Stimulated activated CD4-positive, alpha-beta T cell treated with anti-CD3 and anti-CD28 coated beads, Interleukin-1b, Interleukin-23, amount 100 ng/mL, for 48 hours (primary cell): ENCODE measurements around the gene NEK4.
"Not testable (repeated sequence)": the region's sequence is repeated elsewhere in the genome, so short reads cannot be mapped to it uniquely, and the experiment has no call there.

ENCODE experiments used
- DNase-seq: peaks from one replicate; pipeline ENCODE4 v3.0.0-alpha.2; 2020

Gene NEK4

GRCh38 chr3:52695798-52696671, 74.7 kb downstream of the NEK4 start:
- no peak for DNase-seq

DNA sequence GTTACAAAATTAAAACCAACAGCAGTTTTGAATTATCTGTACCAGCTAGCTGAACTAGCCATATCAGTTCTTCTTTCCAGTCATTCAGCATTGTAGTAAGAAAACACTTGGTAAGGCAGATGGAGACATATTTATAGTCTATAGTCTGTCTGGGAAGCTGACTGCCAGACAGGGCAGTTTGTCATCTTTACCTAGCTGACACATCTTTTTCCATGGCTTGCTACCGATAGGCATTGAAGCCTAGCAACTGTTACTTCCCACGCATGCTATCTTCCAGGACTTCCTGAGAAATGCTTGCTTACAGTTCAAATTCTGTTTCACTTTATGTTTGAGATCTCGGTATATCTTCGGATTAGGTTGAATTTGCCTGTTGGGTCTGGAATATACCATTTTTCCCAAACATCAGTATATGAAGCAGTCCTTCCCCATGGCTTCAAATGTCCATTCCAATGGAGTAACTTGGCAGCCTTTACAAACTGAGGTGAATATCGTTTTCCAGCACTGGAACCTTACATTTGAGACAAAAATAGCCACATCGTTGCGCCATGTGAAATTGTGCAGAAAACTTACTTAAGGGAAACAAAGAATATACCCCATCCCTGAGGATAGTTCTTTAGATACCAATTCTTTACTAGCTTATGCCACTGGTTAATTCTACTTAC, 76.1 kb downstream of the NEK4 start:
- no peak for DNase-seq

DNA sequence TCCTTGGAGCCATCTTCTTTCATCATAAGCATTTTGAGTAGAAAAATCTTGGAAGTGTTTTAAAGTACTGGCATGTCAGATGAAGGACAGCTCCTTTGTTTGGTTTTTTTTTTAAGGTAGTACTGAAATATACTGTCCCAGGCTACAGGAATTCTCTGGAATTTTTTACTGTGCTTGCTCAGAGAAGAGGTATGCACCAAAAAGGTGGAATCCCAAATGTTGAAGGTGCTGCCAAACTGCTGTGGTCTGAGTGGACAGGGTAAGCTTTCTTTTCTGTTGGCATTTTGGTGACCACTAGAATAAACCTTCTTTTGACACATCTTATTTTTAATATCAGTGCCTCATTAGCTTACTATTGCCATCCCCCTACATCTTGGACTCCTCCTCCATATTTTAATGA, 77.7 kb downstream of the NEK4 start:
- no peak for DNase-seq

DNA sequence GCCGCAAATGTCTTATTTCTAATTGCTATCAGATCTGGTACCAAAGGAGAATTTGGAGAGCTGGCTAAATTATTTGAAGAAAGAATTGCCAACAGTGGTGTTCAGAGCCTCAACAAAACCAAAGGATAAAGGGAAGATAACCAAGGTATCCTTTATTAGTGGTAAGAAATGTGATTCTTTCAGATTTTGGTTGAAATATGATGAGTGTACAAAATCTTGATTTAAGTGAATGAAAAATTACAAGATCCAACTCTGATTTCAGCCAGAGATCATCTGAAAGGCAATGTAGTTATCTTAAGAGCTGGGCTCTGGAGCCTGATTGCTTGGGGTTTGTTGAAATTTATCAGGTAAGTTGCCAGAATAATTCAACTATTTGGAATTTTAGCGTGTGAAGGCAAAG, 80.2 kb downstream of the NEK4 start:
- no peak for DNase-seq

DNA sequence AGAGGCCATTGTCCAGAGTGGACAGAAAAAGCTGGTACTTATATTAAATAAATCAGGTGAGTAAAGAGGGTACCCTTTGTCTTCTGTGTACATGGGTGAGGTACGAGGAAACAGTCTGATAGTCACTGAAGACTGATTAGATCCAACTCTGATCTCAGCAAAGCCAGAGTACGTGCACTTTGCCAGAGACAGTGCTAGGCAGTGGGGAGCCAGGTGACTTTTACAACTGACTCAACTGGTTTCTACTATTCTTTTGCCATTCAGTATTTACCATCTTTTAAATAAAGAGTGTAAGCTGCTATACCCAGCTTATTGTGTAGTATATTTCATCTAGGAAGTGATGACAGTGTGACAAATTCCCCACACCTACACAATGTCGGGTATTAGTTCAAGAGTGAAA, 81.6 kb downstream of the NEK4 start:
- no peak for DNase-seq

GRCh38 chr3:52688266-52688665, 82.5 kb downstream of the NEK4 start:
- no peak for DNase-seq

DNA sequence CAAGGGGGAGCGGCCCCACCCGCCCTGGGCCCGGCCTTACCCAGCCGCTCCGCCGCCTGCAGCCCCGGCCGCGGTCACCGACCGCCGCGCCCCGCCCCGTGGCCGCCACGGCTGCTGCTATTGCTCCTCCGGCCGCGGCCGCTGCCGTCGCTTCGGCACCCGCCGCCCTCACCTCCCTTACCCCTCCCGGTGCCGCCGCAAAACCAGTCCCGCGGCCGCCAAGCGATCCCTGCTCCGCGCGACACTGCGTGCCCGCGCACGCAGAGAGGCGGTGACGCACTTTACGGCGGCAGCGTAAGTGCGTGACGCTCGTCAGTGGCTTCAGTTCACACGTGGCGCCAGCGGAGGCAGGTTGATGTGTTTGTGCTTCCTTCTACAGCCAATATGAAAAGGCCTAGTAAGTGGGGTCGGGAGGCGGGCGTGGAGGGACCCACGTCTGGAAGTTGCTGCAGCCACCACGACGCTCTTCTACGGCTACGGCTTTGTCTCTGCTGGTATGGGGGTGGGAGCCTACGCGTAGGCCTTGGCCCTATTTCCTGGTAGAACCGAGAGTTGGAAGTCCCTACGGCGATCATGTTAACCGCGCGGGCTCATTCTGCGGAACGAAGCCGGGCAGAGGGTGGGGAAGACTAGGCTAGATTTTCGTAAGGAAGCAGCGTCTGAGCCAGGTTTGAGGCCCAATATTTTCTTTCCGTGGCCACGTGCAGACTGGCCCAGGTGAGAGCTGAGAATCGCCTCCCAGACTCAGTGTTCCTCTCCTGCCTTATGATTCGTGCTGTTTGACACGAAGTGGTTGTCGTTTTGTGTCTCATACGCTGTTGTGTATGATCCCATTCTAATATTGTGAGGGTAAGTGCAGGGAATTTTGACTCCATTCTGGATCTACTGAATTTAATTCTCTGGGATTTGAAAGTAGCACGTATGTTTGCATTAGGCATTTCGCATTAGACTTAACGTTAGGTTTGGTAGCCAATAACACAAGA, 84.7 kb downstream of the NEK4 start, which contains the start of the genes GNL3 and PBRM1:
Gene GNL3 (plus strand): TSS at position 324 of the 983 bp plus-strand sequence. CDS start 61 bp downstream, at position 385.
Gene PBRM1 (minus strand): TSS at position 205 of the 983 bp plus-strand sequence.
- DNase-seq, result peak; percentile 95

DNA sequence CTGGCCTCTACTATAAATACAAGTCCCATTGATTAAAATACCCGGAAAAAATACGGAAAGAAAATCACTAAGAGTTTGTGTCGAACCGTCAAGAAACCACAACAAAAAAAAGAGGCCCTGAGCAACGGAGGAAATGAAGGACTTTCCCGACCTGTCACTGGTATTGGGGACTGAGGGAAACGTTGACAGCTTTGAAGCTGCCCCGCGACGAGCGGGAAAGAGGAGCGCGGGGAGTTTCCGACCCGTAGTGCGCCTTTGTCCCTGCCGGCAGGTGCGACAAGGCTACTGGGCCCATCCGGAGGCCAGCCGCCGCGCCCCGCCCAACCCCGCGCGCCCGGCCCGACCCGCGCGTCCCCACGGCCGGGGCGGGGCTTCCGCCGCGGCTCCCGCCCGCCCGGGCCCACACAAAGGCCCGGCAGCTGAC, 85.4 kb downstream of the NEK4 start:
- peak; percentile 89 for DNase-seq

DNA sequence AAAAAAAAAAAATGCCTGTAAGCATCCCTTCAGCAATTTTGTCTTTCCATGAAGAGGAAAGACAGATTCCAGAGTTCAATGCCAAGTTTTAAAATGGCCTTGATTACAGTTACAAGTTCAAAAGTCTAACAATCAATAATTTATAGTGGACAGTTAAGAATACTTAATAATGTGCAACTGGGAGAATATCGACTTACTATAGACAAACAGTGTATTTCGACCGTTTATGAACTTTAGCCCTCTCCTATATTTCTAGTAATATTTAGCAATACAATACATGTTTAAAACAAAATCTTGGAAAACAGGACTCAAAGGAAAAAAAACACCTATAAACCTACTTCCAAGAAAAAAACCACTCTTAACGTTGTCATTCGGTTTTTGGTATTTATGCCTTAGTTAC, 86.6 kb downstream of the NEK4 start:
- no peak for DNase-seq

DNA sequence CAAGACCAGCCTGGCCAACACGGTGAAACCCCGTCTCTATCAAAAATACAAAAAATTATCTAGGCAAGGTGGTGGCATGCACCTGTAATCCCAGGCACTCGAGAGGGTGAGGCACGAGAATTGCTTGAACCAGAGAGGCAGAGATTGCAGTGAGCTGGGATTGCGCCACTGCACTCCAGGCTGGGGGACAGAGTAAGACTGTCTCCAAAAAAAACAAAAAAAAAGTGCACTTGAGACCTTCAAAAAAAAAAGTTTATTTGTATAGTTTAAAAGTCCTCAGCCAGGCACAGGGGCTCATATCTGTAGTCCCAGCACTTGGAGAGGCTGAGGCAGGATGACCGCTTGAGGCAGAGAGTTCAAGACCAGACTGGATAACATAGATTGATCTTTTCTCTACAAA, 87.1 kb downstream of the NEK4 start:
- DNase-seq, result no peak

DNA sequence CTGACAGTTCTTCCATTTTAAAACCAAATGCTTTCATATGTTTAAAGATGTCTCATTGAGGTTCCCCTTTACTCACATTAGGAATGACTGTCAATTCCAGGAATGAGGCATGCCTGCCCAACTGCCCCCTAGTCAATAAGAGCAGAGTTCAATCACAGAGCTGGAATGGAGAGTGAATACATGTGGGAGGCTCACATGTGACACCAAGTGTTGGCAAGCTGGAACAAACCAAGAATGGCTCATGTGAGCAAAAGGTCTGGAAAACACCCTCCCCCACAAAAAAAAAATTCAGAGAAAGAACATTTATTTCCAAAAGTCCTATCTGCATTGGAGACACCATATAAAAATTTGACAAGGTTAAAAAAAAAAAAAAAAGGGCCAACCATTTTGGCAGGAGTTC, 88.7 kb downstream of the NEK4 start:
- peak; percentile 65 for DNase-seq

GRCh38 chr3:52681596-52681995, 89.1 kb downstream of the NEK4 start:
- DNase-seq, result no peak

DNA sequence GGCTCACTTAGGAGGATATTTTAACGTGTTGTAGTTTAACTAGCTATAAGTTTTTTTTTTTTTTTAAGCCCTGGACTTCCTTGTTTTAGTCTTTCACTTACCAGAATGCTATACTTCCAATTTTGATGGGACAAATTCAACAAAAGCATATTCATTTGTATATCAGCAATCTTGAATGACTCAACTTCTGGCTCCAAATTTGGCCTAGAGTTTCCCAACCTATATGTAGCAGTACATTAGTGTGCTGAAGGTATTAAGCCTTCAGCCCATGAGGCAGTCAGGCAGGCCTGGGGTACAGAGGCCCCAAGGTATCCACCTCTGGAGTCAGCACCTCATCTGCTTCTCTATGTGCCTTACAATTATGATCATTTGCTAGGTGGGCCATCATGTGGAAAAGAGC, 90.9 kb downstream of the NEK4 start:
- no peak for DNase-seq

- DNase-seq, result no peak
Observed at GRCh38 chr3:52679199-52679538, 91.6 kb downstream of the NEK4 start.

- no peak for DNase-seq
Observed at GRCh38 chr3:52678265-52679198, 92.2 kb downstream of the NEK4 start.

DNA sequence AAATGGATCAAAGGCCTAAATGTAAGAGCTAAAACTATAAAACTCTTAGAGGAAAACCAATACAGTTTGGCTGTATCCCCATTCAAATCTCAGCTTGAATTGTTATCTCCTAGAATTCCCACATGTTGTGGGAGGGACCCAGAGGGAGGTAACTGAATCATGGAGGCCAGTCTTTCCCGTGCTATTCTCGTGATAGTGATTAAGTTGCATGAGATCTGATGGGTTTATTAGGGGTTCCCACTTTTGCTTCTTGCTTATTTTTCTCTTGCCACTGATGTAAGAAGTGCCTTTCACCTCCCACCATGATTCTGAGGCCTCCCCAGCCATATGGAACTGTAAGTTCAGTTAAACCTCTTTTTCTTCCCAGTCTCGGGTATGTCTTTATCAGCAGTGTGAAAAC, 94.5 kb downstream of the NEK4 start:
- not testable (repeated sequence) for DNase-seq

DNA sequence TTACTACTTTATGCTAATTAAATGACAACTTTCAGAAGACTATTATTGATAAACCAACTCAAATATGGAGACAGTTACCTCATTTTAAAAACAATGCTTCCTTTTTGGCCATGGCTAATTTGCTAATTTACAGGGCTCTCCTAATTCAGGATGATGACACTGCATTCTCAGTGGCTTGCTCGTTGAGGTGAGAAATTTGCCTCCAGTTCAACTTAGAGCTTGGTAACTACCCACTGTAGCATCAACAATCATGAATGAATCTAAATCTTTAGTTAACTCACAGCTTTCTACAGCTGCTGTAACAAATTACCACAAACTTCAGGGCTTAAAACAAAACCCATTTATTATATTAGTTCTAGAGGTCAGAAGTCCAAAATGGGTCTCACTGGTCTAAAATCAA, 99.1 kb downstream of the NEK4 start:
- no peak for DNase-seq

DNA sequence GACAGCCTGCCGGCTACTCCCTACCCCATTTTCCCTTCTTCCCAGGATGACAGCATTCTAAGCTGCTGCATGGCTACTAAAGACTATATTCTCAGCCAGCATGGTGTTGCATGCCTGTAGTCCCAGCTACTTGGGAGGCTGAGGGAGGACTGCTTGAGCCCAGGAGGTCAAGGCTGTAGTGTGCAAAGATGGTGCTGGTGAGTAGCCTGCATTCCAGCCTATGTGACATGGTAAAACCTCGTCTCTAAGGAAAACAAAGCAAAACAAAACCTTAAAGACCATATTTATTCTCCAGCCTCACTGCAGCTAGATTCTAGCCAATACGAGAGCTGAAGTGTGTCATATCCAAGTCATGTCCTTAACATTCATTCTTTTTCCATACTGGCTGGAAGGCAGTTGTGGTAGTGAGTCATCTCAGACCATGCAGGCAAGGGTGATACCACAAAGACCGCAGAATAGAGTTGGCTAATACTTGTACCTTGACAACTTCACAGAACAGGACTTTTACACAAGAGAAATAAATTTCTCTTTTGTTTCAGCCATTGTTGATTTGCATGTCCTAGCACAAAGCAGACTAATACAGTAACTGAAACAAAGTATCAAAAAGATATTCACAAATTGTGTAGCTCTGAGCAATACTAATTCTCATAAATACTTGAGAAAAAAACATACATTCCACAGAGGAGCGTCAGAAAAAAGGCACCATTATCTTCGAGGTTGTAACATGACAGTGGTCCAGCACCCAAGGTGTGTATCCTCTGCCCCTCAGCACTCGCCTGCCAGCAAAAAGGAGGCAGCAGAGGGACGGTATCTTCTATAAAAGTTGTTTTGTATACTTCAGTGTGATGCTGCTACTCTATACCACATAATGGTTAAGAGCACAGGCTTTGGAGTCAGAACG, 99.9 kb downstream of the NEK4 start:
- peak; percentile 65 for DNase-seq

DNA sequence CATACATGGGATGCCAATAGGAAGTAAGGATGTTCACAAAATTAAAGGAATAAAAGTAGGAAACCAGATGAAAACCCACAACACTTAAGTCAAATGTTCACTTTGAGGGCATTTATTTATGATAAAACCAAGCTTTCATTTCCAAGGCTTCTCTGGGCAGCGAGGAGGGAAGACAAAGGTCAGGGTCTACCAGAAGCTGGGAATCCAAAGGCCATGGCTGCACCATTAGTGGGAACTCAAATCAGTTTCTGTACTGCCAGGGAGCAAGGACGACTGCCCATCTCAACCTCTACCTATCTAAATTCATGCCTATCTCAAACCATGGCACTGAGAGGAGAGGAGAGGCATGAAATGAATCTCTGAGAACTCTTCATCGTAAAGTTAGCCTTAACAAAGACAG, 107.6 kb downstream of the NEK4 start:
- no peak for DNase-seq

DNA sequence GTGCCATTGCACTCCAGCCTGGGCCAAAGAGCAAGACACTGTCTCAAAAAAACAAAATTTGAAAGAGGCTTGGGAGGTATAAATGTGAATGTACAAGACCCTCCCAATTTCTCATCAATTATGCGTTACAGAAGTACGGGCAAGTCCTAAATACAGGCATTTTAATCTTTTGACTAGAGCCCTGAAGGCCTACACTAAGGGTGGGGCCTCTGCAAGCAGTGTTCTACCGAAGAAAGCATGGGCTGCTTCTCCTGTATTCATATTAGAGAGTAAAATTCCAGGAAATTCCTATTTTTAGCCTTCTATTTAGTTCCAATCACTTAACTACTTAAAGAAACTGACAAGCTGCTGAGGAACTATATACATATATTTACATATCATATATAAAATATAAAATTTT, 110.7 kb downstream of the NEK4 start:
- DNase-seq, result no peak
